Transverse colon (tissue), 4 donors: ENCODE results near the gene ZMYND19. TPM values are rescaled to one million over a fixed set of nuclear protein-coding genes. Genes with fewer than 3 reads are reported as not detected.

ENCODE experiments used
- DNase-seq: peaks from one replicate; pipeline ENCODE4 v3.0.0-alpha.2; 2019
- H3K27ac ChIP-seq, 4 donors: fragments of 200-600 bp; sonication (generic); 2 replicates each; pipeline ENCODE4 v1.5.1; 2016 to 2018; ENCODE audit warnings: inconsistent platforms in 4 of 4
- H3K27me3 ChIP-seq: fragments of 200-600 bp; sonication (generic); 2 replicates; pipeline ENCODE4 v1.5.1; 2017; ENCODE audit warnings: inconsistent platforms
- H3K36me3 ChIP-seq, 4 donors: fragments of 200-600 bp; sonication (generic); 2 replicates each; pipeline ENCODE4 v1.5.1; 2017 to 2019; ENCODE audit warnings: inconsistent platforms in 4 of 4
- H3K4me1 ChIP-seq, 4 donors: fragments of 200-600 bp; sonication (generic); 2 replicates each; pipeline ENCODE4 v1.5.1; 2017 to 2020; ENCODE audit warnings: inconsistent platforms in 4 of 4
- H3K4me3 ChIP-seq, 4 donors: fragments of 200-600 bp; sonication (generic); 1 replicate in 1 of 4; 2 replicates in 3 of 4; pipeline versions ENCODE4 v1.5.1 to v1.6.1; 2017 to 2019; ENCODE audit warnings: inconsistent platforms in 4 of 4
- H3K9me3 ChIP-seq, 2 donors: fragments of 200-600 bp; sonication (generic); 2 replicates each; pipeline ENCODE4 v1.5.1; 2017 to 2019; ENCODE audit warnings: inconsistent platforms in 2 of 2
- CTCF ChIP-seq, 5 experiments: fragments of 200-600 bp in 3 of 5; fragments of 450-650 bp in 2 of 5; sonication (generic) in 3 of 5; IDR thresholded peaks; 1 replicate in 2 of 5; 2 replicates in 3 of 5; pipeline ENCODE4 v1.5.1; 2016 to 2017; ENCODE audit warnings: antibody characterized with exemption in 5 of 5, inconsistent platforms in 3 of 5, mild to moderate bottlenecking in 2 of 5, moderate library complexity in 1 of 5
- EP300 ChIP-seq: sonication (generic); formaldehyde crosslinking; IDR thresholded peaks from one replicate; pipeline ENCODE4 v1.6.1; 2017; ENCODE audit warnings: antibody characterized with exemption, low read depth
- POLR2A ChIP-seq: fragments of 450-650 bp; IDR thresholded peaks from one replicate; pipeline ENCODE4 v1.6.1; 2016; ENCODE audit warnings: antibody characterized with exemption, mild to moderate bottlenecking, moderate library complexity
- POLR2AphosphoS5 ChIP-seq, 3 donors: sonication (generic); formaldehyde crosslinking; IDR thresholded peaks; one replicate each; pipeline ENCODE4 v1.6.1; 2016; ENCODE audit warnings: antibody characterized with exemption in 3 of 3
- WGBS, 2 donors: methylation state at CpG; one replicate each; pipeline ENCODE4 v1.1.5; 2018; ENCODE audit warnings: low coverage in 1 of 2; 5-methylcytosine and 5-hydroxymethylcytosine counted together
- in situ Hi-C, 4 donors: fragments of 200-750 bp; cut with MboI; loops; one replicate each; pipeline versions ENCODE4 v1.15.0 to v1.15.1; 2017; ENCODE audit warnings: low sequenced_read_pairs in 3 of 4, low pct_ligation_motif_present in 1 of 4, low pct_unique_long_range_greater_than_20kb in 1 of 4
- intact Hi-C: fragments of 100-400 bp; cut with DNase I; formaldehyde crosslinking; loops from one replicate; pipeline ENCODE4 v1.15.1; 2023; ENCODE audit warnings: low total_unique reads
- total RNA-seq, 4 donors: library from RNA; depleted of rRNA; stranded (reverse); fragments of >200 nt; gene quantifications; one replicate each; pipeline ENCODE4 v1.1.0, GENCODE V29; 2016

The ZMYND19 gene
- total RNA-seq, 4 donors from 2014 or later: 6.7 to 11.5 (median 9.8) TPM

- WGBS, 2 donors: 0 to 3% methylated on average over 3 to 40 of the region's 58 CpGs
- in situ Hi-C loops: no loop called here
- no peak for TF ChIP-seq POLR2A
- TF ChIP-seq POLR2AphosphoS5 (IDR thresholded peaks at IDR 0.05): peak in 1 of 3 donors; percentile 9
- Histone ChIP-seq H3K27ac (peak overlapping the region; percentile 86 to 96 (median 89)), H3K36me3 (peaks cover 0 to 2% (median 0%) of the 10 kb centered on the region in 4 donors), H3K9me3 (no peaks in the 10 kb centered on the region), H3K27me3 (no peaks in the 10 kb centered on the region), H3K4me1 (peaks cover 21 to 41% (median 35%) of the 10 kb centered on the region in 4 donors), H3K4me3 (peak overlapping the region; percentile 54 to 88 (median 62))
- intact Hi-C loops: loop anchor here (5.0 kb wide), 1 partner anchor 42 kb away; the partner anchor contains the start of gene DPH7
- peak; percentile 46 for DNase-seq
Measured at GRCh38 chr9:137619240-137620047, 29.1 kb upstream of the ZMYND19 start.

DNA sequence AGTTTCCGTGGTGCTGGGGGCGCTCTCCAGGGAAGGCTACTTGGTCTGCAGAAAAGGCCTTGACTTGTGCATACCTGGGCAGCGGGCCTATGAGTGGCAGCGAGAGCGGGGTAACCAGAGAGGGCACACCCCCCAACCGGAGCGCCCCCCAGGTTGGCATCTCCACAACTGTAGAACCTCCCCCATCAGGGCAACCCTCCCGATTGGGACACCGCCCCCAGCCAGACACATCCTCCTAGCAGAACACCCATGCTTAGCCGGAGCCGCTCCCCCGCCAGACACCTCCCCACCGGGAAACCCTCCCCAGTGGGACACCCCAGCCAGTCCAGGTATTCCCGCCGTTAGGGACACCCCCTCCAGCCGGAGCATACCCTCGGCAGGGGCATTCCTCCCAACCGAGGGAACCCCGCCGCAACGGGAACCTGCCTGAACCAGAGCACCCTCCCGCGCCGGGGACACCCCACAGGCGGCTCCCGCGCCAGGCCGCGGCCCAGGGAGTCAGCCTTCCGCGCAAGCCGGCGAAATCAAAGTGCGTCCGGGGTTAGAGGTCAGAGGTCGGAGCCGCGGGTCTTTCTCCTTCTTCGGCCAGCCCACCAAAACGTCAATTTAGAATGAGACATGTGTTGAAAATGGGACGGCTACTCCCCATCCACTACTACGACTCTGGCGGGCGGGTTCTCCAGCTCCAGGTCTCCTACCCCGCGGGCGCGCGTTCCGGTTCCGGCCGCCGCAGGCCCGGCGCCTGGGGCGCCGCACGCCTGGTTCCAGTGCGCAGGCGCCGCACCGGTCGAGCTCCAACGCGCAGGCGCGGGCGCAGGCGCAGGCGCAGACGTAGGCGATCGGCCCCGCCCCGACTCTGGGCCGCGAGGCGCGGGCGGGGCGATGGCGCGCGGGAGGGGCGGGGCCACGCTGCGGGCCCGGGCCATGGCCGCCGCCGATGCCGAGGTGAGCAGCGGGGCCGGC is 28.1 kb upstream of the ZMYND19 start, which contains the start of gene EHMT1:
TSS of gene EHMT1 (plus strand) at position 901 of the 963 bp plus-strand sequence. CDS start at position 925, 24 bp downstream.
- Histone ChIP-seq H3K27ac (peak within 1 kb of the TSS; percentile 87 to 98 (median 94)), H3K4me3 (peak within 1 kb of the TSS; percentile 69 to 88 (median 82)), H3K9me3 (no peaks in the 10 kb centered on the region), H3K36me3 (peaks cover 0 to 6% (median 0%) of the 10 kb centered on the region in 4 donors), H3K27me3 (no peaks in the 10 kb centered on the region), H3K4me1 (peaks cover 21 to 42% (median 35%) of the 10 kb centered on the region in 4 donors)
- intact Hi-C loops: loop anchor here (5.0 kb wide), 1 partner anchor 41 kb away; the partner anchor contains the start of gene DPH7
- TF ChIP-seq POLR2A: peak; percentile 85
- TF ChIP-seq EP300: no peak
- peak; percentile 12 to 87 (median 79) for TF ChIP-seq POLR2AphosphoS5 (IDR thresholded peaks at IDR 0.05)
- TF ChIP-seq CTCF (IDR thresholded peaks at IDR 0.05): peak in 1 of 5 experiments; percentile 13
- DNase-seq: peak; percentile 91
- in situ Hi-C loops: no loop called here
- WGBS, 2 donors: 0% methylated on average over 34 of the region's 94 CpGs; no CpG with 5 or more reads in 1 of the 2 donors

DNA sequence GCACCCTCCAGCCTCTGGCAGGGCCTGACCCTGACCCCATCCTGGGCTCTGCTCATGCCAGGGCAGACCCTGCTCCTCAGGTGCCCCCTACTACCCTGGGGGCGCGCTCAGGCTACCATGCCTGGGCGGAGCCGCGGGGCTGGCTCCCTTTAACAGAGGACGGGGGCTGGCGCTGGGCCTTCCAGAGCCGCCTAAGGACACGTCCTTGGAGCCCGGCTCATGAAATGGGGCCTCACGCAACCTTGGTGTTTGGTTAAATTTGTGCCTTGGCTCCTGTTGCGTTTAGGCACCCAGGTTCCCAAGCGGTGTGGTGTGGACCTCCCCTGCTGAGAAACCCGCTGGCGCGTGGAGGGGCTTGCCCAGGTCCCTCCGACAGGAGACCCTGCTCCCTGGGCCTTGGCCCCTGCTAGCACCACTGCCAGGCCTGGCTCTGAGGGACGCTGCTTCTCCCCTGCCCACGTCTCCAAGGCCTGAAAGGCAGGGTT is 25.1 kb upstream of the ZMYND19 start:
- DNase-seq: no peak
- WGBS, 2 donors: 82 to 99% methylated on average over 5 to 17 of the region's 19 CpGs
- no peaks in the 10 kb centered on the region for H3K27me3 ChIP-seq
- peaks cover 0 to 6% (median 0%) of the 10 kb centered on the region in 4 donors for H3K36me3 ChIP-seq
- intact Hi-C loops (loop anchor here (5.0 kb wide), 1 partner anchor 38 kb away; the partner anchor contains the start of gene DPH7), in situ Hi-C loops (no loop called here)
- H3K4me1 ChIP-seq: peaks cover 35 to 49% (median 44%) of the 10 kb centered on the region in 4 donors
- H3K27ac ChIP-seq: peak overlapping the region in 1 of 4 donors; percentile 4
- no peaks in the 10 kb centered on the region for H3K9me3 ChIP-seq
- TF ChIP-seq POLR2A (no peak), CTCF (IDR thresholded peaks at IDR 0.05) (no peak), POLR2AphosphoS5 (IDR thresholded peaks at IDR 0.05) (no peak), EP300 (no peak)
- no peak overlapping the region for H3K4me3 ChIP-seq

DNA sequence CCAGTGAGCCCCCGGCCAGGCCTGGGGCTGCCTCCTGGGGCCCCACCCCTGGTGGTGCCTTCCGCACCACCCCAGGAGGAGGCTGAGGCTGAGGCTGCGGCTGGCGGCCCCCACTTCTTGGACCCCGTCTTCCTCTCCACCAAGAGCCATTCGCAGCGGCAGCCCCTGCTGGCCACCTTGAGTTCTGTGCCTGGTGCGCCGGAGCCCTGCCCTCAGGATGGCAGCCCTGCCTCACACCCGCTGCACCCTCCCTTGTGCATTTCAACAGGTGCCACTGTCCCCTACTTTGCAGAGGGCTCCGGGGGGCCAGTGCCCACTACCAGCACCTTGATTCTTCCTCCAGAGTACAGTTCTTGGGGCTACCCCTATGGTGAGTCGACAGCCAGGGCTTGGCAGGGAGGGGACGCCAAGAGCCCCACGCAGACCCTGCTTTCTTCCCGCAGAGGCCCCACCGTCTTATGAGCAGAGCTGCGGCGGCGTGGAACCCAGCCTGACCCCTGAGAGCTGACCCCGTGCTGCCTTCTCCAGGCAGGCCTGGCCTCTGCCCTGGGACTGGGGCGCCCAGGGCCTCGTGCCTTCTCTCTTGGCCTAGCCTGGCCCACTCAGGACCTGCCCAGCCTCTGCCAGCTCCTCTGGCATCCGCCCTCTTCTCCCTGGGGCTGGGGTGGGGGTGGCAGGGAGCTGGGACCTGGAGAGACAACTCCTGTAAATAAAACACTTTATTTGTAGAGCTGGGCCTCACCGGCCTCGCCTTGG is 24.5 kb upstream of the ZMYND19 start:
- TF ChIP-seq POLR2AphosphoS5 (IDR thresholded peaks at IDR 0.05) (no peak), CTCF (IDR thresholded peaks at IDR 0.05) (no peak), EP300 (no peak), POLR2A (no peak)
- no peak for DNase-seq
- Histone ChIP-seq H3K27ac (peak overlapping the region in 2 of 4 donors; percentile 92), H3K36me3 (peaks cover 0 to 6% (median 0%) of the 10 kb centered on the region in 4 donors), H3K4me1 (peaks cover 29 to 43% (median 38%) of the 10 kb centered on the region in 4 donors), H3K9me3 (no peaks in the 10 kb centered on the region), H3K4me3 (no peak overlapping the region), H3K27me3 (no peaks in the 10 kb centered on the region)
- 92% methylated on average over 19 of the region's 25 CpGs; no CpG with 5 or more reads in 1 of the 2 donors for WGBS, 2 donors
- intact Hi-C loops: loop anchor here (5.0 kb wide), 1 partner anchor 38 kb away; the partner anchor contains the start of gene DPH7
- in situ Hi-C loops: no loop called here
